Measurements from ENCODE around the gene MPP4.

DNA sequence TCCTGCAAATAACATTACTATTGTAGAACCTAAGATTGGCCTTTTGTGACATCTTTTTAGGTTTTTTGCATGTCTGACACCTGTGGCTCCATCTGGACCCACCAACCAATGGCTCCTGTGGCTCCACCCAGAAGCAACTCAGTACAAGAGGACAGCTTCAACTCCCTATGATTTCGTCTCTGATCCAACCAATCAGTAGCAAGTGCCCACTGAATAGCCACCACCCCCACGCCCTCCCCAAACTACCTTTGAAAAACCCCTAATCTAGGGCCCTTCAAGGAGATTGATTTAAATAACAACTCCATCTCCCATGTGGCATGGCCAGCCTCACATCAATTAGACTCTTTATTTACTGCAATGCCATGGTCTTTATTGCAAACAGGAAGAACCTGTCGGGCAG, 23.6 kb downstream of the MPP4 start:
- TF ChIP-seq CTCF (conservative IDR thresholded peaks at IDR 0.05 in 1 of 2, IDR thresholded peaks at IDR 0.05 in 1 of 2; ENCODE audit: extremely low read depth in 1 of 2, insufficient read depth in 1 of 2, low read depth in 1 of 2, low read length in 2 of 2) (no peak), EZH2 (IDR thresholded peaks at IDR 0.05; ENCODE audit: borderline replicate concordance, low read length) (no peak)
